Measurements from ENCODE around the gene RAMP2. TPM values are rescaled to one million over a fixed set of nuclear protein-coding genes. Genes with fewer than 3 reads are reported as not detected.

Gene RAMP2
- total and polyA plus RNA-seq, 2 of the 13 experiments (the other 11 are each of a cell fraction or from before 2014, with no cell fraction given), result 1.4 to 5.2 TPM

DNA sequence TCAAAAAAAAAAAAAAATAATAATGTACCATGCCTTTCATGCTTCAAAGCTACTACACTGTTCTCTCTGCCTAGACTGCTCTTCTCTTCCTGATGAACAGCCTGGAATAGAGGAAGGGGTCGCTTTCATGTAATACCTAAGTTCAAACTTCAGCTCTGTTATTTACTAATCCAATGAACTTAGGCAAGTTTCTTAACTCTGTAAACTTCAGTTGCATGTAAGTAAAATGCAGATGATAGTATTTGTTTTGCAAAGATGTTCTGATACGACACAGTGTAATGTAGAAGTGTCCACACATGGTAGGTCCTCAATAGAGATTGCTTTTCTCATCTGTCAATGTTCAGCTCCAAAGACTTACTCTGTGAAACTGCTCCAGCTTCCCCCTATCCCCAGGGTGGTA lies 30.9 kb downstream of the RAMP2 start (continued):
- TF ChIP-seq SP5 (CRISPR knock-in tag; IDR thresholded peaks at IDR 0.05; ENCODE audit: borderline replicate concordance, low read depth) (no peak), ZNF343 (CRISPR knock-in tag; IDR thresholded peaks at IDR 0.05) (no peak), ZKSCAN8 (CRISPR knock-in tag; IDR thresholded peaks at IDR 0.05; ENCODE audit: borderline replicate concordance) (no peak), CBX2 (IDR thresholded peaks at IDR 0.05; ENCODE audit: low read depth, low read length) (no peak), CBX2 (CRISPR knock-in tag; IDR thresholded peaks at IDR 0.05; ENCODE audit: low read depth) (no peak), SYNCRIP (IDR thresholded peaks at IDR 0.05; ENCODE audit: insufficient read depth, low read depth, low read length) (no peak), PAF1 (CRISPR knock-in tag; IDR thresholded peaks at IDR 0.05) (no peak; the same call in 1 of the 2 replicates), ZC3H13 (CRISPR knock-in tag; IDR thresholded peaks at IDR 0.05) (no peak), ZNF44 (CRISPR knock-in tag; IDR thresholded peaks at IDR 0.05) (no peak), TGIF2 (CRISPR knock-in tag; IDR thresholded peaks at IDR 0.05) (no peak), ZNF737 (CRISPR knock-in tag; IDR thresholded peaks at IDR 0.05; ENCODE audit: borderline replicate concordance) (no peak), KDM2A (CRISPR knock-in tag; IDR thresholded peaks at IDR 0.05; ENCODE audit: borderline replicate concordance, low read depth) (no peak), BORCS8-MEF2B (CRISPR knock-in tag; IDR thresholded peaks at IDR 0.05) (no peak), XBP1 (CRISPR knock-in tag; IDR thresholded peaks at IDR 0.05) (no peak), TOPORS (CRISPR knock-in tag; IDR thresholded peaks at IDR 0.05) (no peak), MED1 (CRISPR knock-in tag; IDR thresholded peaks at IDR 0.05) (peak; percentile 46; the same call in 1 of the 2 replicates), ZSCAN29 (CRISPR knock-in tag; conservative IDR thresholded peaks at IDR 0.05) (no peak), SRSF1 (optimal IDR thresholded peaks at IDR 0.05; ENCODE audit: low read depth, low read length) (no peak)
- TF ChIP-seq, protein P1, sequence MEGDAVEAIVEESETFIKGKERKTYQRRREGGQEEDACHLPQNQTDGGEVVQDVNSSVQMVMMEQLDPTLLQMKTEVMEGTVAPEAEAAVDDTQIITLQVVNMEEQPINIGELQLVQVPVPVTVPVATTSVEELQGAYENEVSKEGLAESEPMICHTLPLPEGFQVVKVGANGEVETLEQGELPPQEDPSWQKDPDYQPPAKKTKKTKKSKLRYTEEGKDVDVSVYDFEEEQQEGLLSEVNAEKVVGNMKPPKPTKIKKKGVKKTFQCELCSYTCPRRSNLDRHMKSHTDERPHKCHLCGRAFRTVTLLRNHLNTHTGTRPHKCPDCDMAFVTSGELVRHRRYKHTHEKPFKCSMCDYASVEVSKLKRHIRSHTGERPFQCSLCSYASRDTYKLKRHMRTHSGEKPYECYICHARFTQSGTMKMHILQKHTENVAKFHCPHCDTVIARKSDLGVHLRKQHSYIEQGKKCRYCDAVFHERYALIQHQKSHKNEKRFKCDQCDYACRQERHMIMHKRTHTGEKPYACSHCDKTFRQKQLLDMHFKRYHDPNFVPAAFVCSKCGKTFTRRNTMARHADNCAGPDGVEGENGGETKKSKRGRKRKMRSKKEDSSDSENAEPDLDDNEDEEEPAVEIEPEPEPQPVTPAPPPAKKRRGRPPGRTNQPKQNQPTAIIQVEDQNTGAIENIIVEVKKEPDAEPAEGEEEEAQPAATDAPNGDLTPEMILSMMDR (CRISPR knock-in tag; IDR thresholded peaks at IDR 0.05), result no peak
- TF ChIP-seq, protein P2, sequence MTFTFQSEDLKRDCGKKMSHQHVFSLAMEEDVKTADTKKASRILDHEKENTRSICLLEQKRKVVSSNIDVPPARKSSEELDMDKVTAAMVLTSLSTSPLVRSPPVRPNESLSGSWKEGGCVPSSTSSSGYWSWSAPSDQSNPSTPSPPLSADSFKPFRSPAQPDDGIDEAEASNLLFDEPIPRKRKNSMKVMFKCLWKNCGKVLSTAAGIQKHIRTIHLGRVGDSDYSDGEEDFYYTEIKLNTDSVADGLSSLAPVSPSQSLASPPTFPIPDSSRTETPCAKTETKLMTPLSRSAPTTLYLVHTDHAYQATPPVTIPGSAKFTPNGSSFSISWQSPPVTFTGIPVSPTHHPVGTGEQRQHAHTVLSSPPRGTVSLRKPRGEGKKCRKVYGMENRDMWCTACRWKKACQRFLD (CRISPR knock-in tag; IDR thresholded peaks at IDR 0.05; ENCODE audit: borderline replicate concordance), result no peak
- TF ChIP-seq, protein P3, sequence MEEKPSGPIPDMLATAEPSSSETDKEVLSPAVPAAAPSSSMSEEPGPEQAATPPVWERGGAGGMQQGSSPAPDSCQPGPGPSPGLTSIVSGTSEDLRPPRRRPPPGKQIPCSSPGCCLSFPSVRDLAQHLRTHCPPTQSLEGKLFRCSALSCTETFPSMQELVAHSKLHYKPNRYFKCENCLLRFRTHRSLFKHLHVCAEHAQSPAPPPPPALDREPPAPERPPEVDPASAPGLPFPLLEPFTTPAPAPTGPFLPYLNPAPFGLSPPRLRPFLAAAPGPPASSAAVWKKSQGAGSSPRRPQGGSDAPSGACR (CRISPR knock-in tag; IDR thresholded peaks at IDR 0.05), result peak; percentile 62; the same call in 1 of the 2 replicates
- TF ChIP-seq, protein P4, sequence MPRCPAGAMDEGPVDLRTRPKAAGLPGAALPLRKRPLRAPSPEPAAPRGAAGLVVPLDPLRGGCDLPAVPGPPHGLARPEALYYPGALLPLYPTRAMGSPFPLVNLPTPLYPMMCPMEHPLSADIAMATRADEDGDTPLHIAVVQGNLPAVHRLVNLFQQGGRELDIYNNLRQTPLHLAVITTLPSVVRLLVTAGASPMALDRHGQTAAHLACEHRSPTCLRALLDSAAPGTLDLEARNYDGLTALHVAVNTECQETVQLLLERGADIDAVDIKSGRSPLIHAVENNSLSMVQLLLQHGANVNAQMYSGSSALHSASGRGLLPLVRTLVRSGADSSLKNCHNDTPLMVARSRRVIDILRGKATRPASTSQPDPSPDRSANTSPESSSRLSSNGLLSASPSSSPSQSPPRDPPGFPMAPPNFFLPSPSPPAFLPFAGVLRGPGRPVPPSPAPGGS (CRISPR knock-in tag; IDR thresholded peaks at IDR 0.05), result no peak
- TF ChIP-seq, protein P5, sequence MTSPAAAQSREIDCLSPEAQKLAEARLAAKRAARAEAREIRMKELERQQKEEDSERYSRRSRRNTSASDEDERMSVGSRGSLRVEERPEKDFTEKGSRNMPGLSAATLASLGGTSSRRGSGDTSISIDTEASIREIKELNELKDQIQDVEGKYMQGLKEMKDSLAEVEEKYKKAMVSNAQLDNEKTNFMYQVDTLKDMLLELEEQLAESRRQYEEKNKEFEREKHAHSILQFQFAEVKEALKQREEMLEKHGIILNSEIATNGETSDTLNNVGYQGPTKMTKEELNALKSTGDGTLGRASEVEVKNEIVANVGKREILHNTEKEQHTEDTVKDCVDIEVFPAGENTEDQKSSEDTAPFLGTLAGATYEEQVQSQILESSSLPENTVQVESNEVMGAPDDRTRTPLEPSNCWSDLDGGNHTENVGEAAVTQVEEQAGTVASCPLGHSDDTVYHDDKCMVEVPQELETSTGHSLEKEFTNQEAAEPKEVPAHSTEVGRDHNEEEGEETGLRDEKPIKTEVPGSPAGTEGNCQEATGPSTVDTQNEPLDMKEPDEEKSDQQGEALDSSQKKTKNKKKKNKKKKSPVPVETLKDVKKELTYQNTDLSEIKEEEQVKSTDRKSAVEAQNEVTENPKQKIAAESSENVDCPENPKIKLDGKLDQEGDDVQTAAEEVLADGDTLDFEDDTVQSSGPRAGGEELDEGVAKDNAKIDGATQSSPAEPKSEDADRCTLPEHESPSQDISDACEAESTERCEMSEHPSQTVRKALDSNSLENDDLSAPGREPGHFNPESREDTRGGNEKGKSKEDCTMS (CRISPR knock-in tag; conservative IDR thresholded peaks at IDR 0.05), result no peak
- TF ChIP-seq, protein P6, sequence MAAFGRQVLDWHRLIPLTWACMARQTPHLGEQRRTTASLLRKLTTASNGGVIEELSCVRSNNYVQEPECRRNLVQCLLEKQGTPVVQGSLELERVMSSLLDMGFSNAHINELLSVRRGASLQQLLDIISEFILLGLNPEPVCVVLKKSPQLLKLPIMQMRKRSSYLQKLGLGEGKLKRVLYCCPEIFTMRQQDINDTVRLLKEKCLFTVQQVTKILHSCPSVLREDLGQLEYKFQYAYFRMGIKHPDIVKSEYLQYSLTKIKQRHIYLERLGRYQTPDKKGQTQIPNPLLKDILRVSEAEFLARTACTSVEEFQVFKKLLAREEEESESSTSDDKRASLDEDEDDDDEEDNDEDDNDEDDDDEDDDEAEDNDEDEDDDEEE (CRISPR knock-in tag; IDR thresholded peaks at IDR 0.05), result no peak
